Vein endothelial cell (primary cell): ENCODE measurements around the gene MC2R. TPM values are rescaled to one million over a fixed set of nuclear protein-coding genes. Genes with fewer than 3 reads are reported as not detected.

Experiments
- total RNA-seq: library from RNA; depleted of rRNA; stranded (reverse); fragments of >200 nt; gene quantifications from 2 replicates; pipeline ENCODE4 v1.2.3, GENCODE V29; 2012

The MC2R gene
- total RNA-seq, result not detected in 2 replicates

GRCh38 chr18:13915391-13915790 is at the start of gene MC2R:
Gene MC2R, minus strand, starts transcription at chr18:13915536. Its CDS starts 30,018 bp downstream, at chr18:13885518.

Other genes starting within 250 kb of the MC2R start
- 23.5 and 27.1 TPM in 2 replicates for gene FAM210A, start 189.0 kb downstream of the MC2R start, total RNA-seq
- gene RNMT, start 188.9 kb downstream of the MC2R start, total RNA-seq, result 23.5 and 29.0 TPM in 2 replicates
- not detected in 2 replicates for gene MC5R, start 91.4 kb downstream of the MC2R start, total RNA-seq
- 3.9 and 7.5 TPM in 2 replicates for gene ZNF519, start 216.9 kb upstream of the MC2R start, total RNA-seq